ENCODE results near the gene VASH2.
A peak's percentile ranks its signal among the peaks of the same experiment; 100 is the strongest.

Gene VASH2

DNA sequence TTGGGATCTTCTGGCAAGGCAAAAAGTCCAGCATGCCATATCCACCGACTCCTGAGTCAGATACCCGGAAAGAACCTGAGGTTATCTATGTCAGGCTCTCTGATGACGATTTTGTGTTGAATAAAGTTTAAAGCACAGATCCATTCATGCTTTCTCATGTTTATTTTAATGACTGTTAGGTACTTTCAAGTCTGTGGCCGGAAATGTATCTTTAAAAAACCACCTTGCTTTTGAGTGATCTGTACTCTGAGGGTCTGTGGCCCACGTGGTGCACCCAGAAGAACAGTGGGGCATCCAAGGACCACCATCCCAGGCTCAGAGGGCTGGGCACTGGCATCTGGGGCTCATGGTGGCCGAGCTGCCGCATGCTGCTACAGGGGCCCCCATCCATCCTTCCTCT is 30.1 kb upstream of the VASH2 start:
- H3K4me3 ChIP-seq (replicated peaks; ENCODE audit: low read depth, low read length): no peak overlapping the region
- TF ChIP-seq CTCF (IDR thresholded peaks at IDR 0.05; ENCODE audit: low read length, missing control alignments): no peak
- no peak for DNase-seq (ENCODE audit: low read depth)

DNA sequence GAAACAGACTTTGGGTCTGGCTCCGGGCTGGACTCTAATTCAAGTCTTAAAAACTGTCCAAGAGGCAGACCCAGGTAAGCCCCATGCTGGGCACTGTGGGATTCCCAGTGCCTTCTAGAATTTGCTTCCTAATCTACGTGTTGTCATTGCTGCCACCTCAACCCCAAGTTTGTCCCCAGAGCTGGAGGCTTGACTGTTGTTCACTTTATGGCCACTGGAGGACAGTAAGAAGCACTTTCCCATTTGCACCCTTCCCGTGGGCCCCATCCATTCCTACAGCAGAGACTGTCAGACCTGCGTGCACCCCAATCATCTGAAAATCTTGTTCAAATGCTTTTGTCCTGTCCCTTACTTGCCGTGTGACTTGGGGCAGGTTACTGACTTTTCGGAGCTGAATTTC is 29.4 kb upstream of the VASH2 start:
- TF ChIP-seq CTCF (IDR thresholded peaks at IDR 0.05; ENCODE audit: low read length, missing control alignments): peak; percentile 37
- no peak for DNase-seq (ENCODE audit: low read depth)
- no peak overlapping the region for H3K4me3 ChIP-seq (replicated peaks; ENCODE audit: low read depth, low read length)

- no peak for TF ChIP-seq CTCF (IDR thresholded peaks at IDR 0.05; ENCODE audit: low read length, missing control alignments)
- no peak overlapping the region for H3K4me3 ChIP-seq (replicated peaks; ENCODE audit: low read depth, low read length)
- no peak for DNase-seq (ENCODE audit: low read depth)
Observed at GRCh38 chr1:212922016-212922415, 28.3 kb upstream of the VASH2 start.

- TF ChIP-seq CTCF (IDR thresholded peaks at IDR 0.05; ENCODE audit: low read length, missing control alignments): no peak
- no peak overlapping the region for H3K4me3 ChIP-seq (replicated peaks; ENCODE audit: low read depth, low read length)
- DNase-seq (ENCODE audit: low read depth): no peak
Observed at GRCh38 chr1:212926372-212926771, 24.0 kb upstream of the VASH2 start.

DNA sequence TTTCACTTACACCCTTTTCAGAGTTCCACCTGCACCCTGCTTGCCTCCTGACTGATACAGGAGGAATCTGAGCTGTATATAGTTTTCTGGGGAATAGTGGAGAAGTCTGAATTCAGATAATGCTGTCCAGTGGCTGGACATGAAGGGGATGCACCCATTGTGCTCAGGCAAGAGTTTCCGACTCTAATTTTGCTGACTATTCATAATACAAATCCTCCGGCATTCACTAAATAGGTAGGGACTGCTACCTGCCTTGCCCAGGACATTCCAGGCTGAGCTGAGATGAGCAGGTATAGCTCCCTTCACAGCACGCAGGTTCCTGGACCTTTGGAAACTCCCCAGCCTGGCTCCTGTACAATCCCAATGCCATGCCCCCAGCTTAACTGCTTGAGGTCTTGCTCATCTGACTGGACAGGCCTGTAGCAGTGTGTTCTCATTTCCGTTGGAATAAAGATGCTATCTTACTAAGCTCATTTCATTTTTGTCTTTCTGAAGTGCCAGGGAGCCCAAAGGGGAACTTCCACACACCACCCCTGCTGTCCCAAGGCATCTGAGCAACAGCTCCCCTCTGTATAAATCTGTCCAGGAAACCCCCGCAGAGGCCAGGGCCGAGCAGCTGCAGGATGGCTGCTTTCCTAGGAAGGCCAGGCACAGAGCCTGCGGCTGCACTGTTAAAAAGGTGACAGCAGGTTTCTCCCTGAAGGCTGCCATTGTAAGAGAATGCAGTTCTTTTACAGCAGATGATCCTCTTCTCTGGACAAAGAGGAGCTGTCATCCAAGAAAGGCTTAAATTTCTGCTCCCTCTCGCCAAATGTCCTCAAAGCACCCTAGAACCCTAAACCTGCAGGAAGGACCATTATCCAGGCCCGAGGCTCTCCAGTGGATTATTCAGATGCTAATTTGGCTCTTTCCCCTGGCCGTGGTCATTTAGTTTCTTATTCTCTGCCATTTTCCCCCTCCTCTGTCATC is 21.7 kb upstream of the VASH2 start:
- no peak overlapping the region for H3K4me3 ChIP-seq (replicated peaks; ENCODE audit: low read depth, low read length)
- TF ChIP-seq CTCF (IDR thresholded peaks at IDR 0.05; ENCODE audit: low read length, missing control alignments): no peak
- DNase-seq (ENCODE audit: low read depth): peak; percentile 16

- TF ChIP-seq CTCF (IDR thresholded peaks at IDR 0.05; ENCODE audit: low read length, missing control alignments): no peak
Observed at GRCh38 chr1:212930986-212931678, 19.2 kb upstream of the VASH2 start.

More at GRCh38 chr1:212930986-212931678, 19.2 kb upstream of the VASH2 start:
- no peak for DNase-seq (ENCODE audit: low read depth)
- no peak overlapping the region for H3K4me3 ChIP-seq (replicated peaks; ENCODE audit: low read depth, low read length)

Measured in fibroblast of pulmonary artery (primary cell).